ENCODE measurements around the gene ELMO1. TPM values are rescaled to one million over a fixed set of nuclear protein-coding genes. Genes with fewer than 3 reads are reported as not detected.

Gene ELMO1
- total RNA-seq, 1 experiment from 2014 or later: not detected

DNA sequence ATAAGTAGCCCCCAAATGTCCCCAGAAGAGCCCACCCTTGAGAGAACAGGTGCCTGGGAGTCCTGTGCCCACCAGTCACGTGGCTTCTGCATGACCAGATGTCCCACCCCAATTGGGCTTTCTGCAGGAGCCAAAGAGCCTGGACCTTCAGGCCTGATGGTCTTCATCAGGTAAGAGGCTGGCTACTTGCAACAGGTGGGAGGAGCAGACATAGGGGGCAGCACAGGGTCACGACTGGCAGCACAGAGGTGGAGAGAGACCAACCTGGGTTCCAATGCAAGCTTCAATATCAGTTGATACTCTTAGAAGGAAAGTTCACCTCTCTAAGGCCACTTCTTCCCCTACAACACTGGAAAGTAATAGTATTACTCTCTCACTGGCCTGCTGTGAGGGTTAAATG lies 288.0 kb downstream of the ELMO1 start:
- intact Hi-C loops (cut with micrococcal nuclease; ENCODE audit: unreplicated experiment): no loop called here
- POLR2A ChIA-PET (ENCODE audit: low non-redundant PET): interaction anchor here (0.5 kb wide), 1 partner anchor 18 kb away, joined by 8 read pairs; no protein-coding TSS in a partner anchor

DNA sequence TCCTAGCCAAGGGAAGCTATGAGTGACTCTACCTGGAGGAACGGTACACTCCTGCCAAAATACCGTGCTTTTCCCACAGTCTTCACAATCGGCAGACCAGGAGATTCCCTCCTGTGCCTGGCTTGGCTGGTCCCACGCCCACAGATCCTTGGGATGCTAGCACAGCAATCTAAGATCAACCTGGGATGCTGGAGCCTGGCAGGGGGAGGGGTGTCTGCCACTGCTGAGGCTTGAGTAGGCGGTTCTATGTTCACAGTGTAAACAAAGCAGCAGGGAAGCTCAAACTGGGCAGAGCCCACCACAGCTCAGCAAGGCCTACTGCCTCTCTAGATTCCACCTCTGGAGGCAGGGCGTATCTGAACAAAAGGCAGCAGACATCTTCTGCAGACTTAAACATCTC lies 295.3 kb downstream of the ELMO1 start:
- ChIA-PET POLR2A (ENCODE audit: low non-redundant PET) (no interaction called here), CTCF (interaction anchor here (0.7 kb wide), 1 partner anchor 534 kb away, joined by 3 read pairs; no protein-coding TSS in a partner anchor)
- intact Hi-C loops (cut with micrococcal nuclease; ENCODE audit: unreplicated experiment): no loop called here
- no peaks in the 10 kb centered on the region for H3K27me3 ChIP-seq (replicated peaks; ENCODE audit: insufficient read depth, low read depth, low read length, poor library complexity)
- H3K9me3 ChIP-seq (ENCODE audit: low read depth, low read length, poor library complexity, severe bottlenecking): no peaks in the 10 kb centered on the region
- H3K4me1 ChIP-seq (ENCODE audit: insufficient read depth, low read length, poor library complexity, severe bottlenecking): no peaks in the 10 kb centered on the region
- no peaks in the 10 kb centered on the region for H3K36me3 ChIP-seq (ENCODE audit: insufficient read depth, low read length, poor library complexity, severe bottlenecking)
- no peak overlapping the region for H3K4me3 ChIP-seq (ENCODE audit: low read depth, low read length, poor library complexity, severe bottlenecking)
- no peak overlapping the region for H3K27ac ChIP-seq (ENCODE audit: low read depth, low read length, poor library complexity, severe bottlenecking)
- DNase-seq (ENCODE audit: low spot score): no peak
- TF ChIP-seq, protein P1, sequence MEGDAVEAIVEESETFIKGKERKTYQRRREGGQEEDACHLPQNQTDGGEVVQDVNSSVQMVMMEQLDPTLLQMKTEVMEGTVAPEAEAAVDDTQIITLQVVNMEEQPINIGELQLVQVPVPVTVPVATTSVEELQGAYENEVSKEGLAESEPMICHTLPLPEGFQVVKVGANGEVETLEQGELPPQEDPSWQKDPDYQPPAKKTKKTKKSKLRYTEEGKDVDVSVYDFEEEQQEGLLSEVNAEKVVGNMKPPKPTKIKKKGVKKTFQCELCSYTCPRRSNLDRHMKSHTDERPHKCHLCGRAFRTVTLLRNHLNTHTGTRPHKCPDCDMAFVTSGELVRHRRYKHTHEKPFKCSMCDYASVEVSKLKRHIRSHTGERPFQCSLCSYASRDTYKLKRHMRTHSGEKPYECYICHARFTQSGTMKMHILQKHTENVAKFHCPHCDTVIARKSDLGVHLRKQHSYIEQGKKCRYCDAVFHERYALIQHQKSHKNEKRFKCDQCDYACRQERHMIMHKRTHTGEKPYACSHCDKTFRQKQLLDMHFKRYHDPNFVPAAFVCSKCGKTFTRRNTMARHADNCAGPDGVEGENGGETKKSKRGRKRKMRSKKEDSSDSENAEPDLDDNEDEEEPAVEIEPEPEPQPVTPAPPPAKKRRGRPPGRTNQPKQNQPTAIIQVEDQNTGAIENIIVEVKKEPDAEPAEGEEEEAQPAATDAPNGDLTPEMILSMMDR (conservative IDR thresholded peaks at IDR 0.05; ENCODE audit: low read depth, low read length): no peak
- TF ChIP-seq EZH2 (IDR thresholded peaks at IDR 0.05; ENCODE audit: borderline replicate concordance, low read depth, low read length, poor library complexity, severe bottlenecking): no peak
- BruUV-seq (replicated peaks): no TSS peak

More for the DNA sequence above, 288.0 kb downstream of the ELMO1 start:
- no peaks in the 10 kb centered on the region for H3K9me3 ChIP-seq (ENCODE audit: low read depth, low read length, poor library complexity, severe bottlenecking)
- no peak overlapping the region for H3K27ac ChIP-seq (ENCODE audit: low read depth, low read length, poor library complexity, severe bottlenecking)
- no peaks in the 10 kb centered on the region for H3K36me3 ChIP-seq (ENCODE audit: insufficient read depth, low read length, poor library complexity, severe bottlenecking)
- TF ChIP-seq, protein P1 (conservative IDR thresholded peaks at IDR 0.05; ENCODE audit: low read depth, low read length): no peak
- TF ChIP-seq EZH2 (IDR thresholded peaks at IDR 0.05; ENCODE audit: borderline replicate concordance, low read depth, low read length, poor library complexity, severe bottlenecking): no peak
- H3K4me1 ChIP-seq (ENCODE audit: insufficient read depth, low read length, poor library complexity, severe bottlenecking): no peaks in the 10 kb centered on the region
- no peak for DNase-seq (ENCODE audit: low spot score)
- no peak overlapping the region for H3K4me3 ChIP-seq (ENCODE audit: low read depth, low read length, poor library complexity, severe bottlenecking)
- BruUV-seq (replicated peaks): no TSS peak
- no peaks in the 10 kb centered on the region for H3K27me3 ChIP-seq (replicated peaks; ENCODE audit: insufficient read depth, low read depth, low read length, poor library complexity)
- CTCF ChIA-PET: interaction anchor here (0.8 kb wide), 1 partner anchor 21 kb away, joined by 3 read pairs; no protein-coding TSS in a partner anchor

DNA sequence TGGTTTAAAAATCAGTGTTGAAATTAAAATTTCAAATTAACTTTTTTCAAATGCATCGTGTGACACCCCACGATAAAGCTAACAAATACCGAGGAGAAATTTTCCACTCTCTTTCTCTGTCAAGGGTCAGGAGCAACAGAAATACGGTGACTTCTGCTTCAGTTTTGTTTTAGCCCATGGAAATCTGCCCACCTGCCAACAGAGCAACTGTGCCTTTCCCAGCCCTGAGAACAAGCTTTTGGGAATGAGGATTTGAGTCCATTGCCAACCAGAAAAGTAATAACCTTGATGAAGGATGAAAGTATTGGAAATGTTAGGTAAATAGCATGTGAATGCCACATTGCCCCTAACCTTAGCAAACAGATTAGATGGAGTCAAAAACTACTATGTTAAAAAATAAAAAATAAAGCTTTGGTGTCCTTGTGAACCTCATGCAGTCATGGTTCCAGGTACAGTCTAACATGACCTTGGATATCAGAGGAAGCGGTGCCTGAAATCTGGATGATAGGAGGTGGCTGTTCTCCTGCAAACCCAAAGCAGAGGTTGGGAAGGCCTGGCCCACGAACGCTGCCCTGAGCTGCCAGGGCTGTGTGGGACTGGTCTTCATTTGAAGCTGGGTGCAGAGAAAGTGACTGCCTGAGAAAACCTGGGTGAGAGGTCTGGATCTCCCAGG lies 296.8 kb downstream of the ELMO1 start:
- Histone ChIP-seq H3K27ac (ENCODE audit: low read depth, low read length, poor library complexity, severe bottlenecking) (no peak overlapping the region), H3K36me3 (ENCODE audit: insufficient read depth, low read length, poor library complexity, severe bottlenecking) (no peaks in the 10 kb centered on the region), H3K27me3 (replicated peaks; ENCODE audit: insufficient read depth, low read depth, low read length, poor library complexity) (no peaks in the 10 kb centered on the region), H3K4me3 (ENCODE audit: low read depth, low read length, poor library complexity, severe bottlenecking) (no peak overlapping the region), H3K4me1 (ENCODE audit: insufficient read depth, low read length, poor library complexity, severe bottlenecking) (no peaks in the 10 kb centered on the region), H3K9me3 (ENCODE audit: low read depth, low read length, poor library complexity, severe bottlenecking) (no peaks in the 10 kb centered on the region)
- ChIA-PET POLR2A (ENCODE audit: low non-redundant PET) (no interaction called here), CTCF (no interaction called here)
- BruUV-seq (replicated peaks): no TSS peak
- intact Hi-C loops (cut with micrococcal nuclease; ENCODE audit: unreplicated experiment): no loop called here
- DNase-seq (ENCODE audit: low spot score): no peak
- TF ChIP-seq, protein P1 (conservative IDR thresholded peaks at IDR 0.05; ENCODE audit: low read depth, low read length): no peak
- no peak for TF ChIP-seq EZH2 (IDR thresholded peaks at IDR 0.05; ENCODE audit: borderline replicate concordance, low read depth, low read length, poor library complexity, severe bottlenecking)

Data from A673 (cell line).